Esophagus mucosa (tissue), 1 donor: ENCODE measurements around the gene ATRNL1. TPM values are rescaled to one million over a fixed set of nuclear protein-coding genes. Genes with fewer than 3 reads are reported as not detected.
"Not testable (repeated sequence)": the region's sequence is repeated elsewhere in the genome, so short reads cannot be mapped to it uniquely, and the experiment has no call there.

Experiments used
- ATAC-seq: fragments of 200-7000 bp; cut with Tn5 transposase; one replicate; pipeline ENCODE4 v1.9.1; 2020
- total RNA-seq: library from RNA; stranded (reverse); gene quantifications from one replicate; pipeline ENCODE4 v1.2.4, GENCODE V29; 2023
- donor health status: DM: yes; HTN: yes; CAD: no.

Gene ATRNL1
- total RNA-seq, 1 donor from 2014 or later, result 1.3 TPM

DNA sequence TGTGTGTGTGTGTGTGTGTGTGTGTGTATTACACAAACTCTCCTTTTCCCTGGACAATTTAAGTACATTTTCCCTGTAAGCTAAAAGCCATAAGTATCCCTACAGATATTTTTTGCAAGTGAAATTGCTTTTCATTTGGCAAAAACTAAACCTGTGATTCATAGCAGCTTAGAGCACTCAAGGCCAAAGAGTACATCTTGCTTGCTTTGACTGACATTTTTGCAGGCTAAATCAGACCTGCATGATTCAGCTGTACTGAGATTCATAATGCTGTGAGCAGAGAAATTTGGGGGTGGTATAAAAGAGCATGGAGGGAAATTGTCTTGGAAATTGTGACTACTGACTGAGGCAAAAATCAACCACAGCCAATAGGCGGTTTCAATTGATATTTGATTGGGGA is 679.4 kb downstream of the ATRNL1 start:
- no peak for ATAC-seq

DNA sequence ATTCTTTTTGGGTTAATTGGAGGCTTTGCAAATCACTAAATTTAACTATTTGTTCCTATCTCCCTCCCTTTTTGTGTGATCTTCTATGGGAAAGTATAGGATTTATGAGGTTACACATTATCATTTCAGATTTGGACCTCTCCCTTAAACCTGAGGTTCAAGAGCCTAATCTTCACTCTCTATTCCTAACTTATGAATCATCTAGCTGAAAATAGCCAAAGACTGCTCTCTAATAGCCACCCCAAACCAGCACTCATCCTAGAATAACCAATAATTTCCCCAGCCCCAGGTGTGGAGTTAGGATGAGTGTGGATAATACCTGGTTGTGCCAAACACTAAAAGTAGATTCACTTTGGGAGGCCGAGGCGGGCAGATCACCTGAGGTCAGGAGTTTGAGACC is 680.7 kb downstream of the ATRNL1 start:
- no peak for ATAC-seq

DNA sequence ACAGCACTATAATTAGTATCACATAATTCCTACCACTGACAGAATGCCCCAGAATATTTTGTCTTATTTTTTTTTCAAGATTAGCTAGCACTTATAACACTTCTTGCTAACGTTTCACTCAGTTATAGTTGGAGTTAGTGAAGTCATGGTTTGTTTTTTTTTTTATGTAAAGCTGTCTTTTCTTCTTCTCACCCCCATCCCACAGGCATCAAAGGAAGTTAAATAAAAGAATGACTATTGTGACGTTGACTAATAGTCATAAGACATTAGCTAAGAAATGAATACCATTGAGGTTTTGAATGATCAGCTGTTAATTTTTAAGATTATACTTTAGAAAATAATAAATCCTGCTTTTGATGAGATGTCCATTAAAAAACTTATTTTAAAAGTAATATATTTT is 681.6 kb downstream of the ATRNL1 start:
- ATAC-seq, result no peak

DNA sequence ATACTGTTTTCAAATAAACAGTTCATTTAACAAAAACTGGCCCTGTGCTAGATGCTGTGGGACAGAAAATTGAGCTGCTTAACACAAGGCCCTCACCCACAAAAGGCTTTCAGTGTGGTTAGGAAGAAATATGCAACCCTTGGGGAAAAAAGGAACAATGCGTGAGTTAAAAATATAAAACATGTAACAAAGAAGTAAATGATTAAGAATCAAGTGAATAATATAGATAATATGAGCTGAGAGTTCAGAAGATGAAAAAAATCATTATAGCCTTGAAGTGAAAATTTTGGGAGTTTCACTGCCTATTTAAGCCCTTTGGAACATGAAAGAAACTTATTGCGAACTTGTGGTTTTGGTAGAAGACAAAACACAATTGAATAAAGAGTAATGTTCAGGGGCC is 684.5 kb downstream of the ATRNL1 start:
- ATAC-seq, result no peak

DNA sequence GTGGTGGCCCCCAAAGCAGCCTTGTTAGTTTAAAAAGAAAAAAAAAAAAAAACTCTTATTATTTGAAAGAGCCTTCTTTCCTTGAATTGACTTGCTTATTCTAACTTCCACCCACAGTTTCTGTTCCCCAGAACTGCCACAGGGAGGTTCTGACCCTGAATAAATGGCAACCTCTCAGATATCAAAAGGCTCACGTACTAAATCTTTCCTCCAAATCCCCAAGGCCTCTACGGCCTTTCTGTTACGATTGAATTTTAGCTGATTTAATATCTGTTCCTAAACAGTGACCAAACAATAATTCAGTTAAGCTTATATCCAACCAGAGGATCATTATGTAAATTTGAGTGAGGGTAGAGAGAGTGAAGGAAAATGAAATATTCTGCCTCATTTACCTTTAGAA is 697.1 kb downstream of the ATRNL1 start:
- ATAC-seq, result no peak

DNA sequence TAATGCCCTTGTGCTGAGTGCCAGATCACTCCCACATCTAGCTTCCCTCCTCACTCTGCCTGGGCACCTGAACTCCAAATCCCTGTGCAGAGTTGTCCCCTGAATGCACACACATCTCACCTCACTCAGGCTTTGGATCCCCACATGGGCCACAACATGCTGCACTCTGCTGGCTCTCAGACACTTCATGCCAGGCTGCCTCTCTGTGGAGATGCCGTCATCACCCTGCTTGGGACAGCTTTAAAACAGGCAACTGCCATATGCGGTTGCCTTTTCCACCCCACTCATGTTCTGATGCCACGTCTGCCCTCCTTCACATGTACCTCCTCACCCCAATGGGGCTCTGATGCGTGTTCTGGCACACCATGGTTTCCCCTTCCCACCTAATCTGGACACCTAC is 702.8 kb downstream of the ATRNL1 start:
- ATAC-seq, result no peak

DNA sequence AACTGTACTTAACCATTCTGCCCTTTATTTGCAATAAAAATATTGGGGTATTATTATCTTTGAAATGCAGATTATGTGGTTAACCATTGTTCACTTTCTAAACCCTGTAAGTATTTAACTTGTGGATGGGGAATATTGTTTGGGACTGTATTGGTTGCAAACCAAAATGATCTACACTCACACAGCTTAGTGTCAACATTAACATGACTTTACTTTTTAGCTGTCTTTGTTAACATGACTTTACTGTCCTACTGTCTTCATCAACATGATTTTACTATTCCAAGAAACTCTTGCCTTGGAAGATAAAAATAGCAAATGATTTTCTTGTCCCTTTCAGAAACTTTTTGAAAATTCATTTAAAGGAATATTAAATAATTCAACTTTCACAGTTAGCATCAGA is 708.3 kb downstream of the ATRNL1 start:
- no peak for ATAC-seq

DNA sequence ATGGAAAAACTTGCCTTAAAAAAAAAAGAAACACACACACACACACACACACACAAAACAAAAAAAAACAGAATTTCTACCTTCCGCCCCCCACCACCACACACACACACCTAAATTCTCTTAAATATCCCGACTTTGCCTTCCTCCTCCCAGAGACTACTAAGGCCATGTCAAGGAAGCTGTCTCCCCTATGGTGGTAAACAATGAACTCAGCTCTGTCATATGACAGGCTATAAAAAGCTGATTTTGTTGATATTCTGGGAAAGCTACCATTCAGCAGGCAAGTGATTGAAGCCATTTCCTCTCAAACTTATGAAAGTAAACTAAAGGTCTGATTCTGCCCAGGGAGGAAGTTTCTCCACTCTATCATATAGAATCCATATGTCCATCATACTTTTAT is 708.8 kb downstream of the ATRNL1 start:
- ATAC-seq, result no peak

DNA sequence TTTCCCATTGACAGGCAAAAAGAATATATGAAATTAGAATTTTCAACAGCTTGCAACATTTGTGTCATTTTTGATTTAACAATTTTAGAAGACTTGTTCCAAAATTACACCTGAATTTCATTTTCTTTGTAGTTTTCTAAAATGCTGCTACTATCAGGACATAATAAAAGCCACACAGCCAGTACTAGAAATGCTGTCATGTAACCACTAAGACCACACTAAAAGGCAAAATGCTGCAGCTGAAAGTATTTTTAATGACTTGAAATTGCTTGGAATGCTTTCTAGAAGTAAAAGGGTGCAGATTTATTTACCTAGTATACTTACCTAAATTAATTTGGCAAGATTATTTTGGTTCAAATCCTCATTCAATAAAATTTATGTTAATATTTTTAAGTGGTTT is 709.7 kb downstream of the ATRNL1 start:
- no peak for ATAC-seq

DNA sequence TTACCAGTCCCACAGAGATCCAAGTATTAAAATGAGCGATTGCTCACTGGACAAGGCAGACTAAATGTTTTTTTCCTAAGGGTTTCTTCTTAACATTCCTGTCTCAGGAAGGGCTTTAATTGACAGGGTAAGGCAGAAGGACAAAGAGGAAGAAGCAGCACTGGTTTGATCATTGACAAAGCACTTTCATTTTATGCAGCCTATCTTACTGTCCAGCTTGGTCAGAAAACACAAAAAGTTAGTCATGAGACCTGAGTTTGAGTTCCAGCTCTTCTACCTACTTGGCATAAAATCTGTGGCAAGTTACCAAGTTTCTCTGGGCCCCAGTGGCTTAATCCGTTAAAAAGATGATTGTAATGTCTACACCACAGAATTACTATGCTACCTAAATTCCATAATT is 721.4 kb downstream of the ATRNL1 start:
- ATAC-seq, result no peak

DNA sequence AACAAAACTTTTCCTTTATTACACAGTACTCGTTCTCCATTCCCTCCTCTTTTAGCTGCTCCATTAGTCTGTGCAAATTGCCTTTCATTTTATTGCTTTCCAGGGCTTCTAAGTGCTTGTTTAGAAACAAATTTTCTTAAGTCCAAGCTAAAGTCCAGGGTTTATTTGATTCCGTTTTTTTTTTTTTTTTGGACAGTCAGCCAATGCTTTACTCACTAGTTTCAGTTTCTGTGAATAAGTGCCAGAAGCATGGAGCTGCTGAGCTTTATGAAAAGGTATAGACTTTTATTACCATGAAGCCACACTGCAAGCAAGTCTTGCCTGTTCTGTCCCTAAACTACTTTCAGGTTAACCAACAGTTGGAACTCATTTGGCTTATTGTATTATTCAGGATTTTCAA is 724.8 kb downstream of the ATRNL1 start:
- no peak for ATAC-seq

DNA sequence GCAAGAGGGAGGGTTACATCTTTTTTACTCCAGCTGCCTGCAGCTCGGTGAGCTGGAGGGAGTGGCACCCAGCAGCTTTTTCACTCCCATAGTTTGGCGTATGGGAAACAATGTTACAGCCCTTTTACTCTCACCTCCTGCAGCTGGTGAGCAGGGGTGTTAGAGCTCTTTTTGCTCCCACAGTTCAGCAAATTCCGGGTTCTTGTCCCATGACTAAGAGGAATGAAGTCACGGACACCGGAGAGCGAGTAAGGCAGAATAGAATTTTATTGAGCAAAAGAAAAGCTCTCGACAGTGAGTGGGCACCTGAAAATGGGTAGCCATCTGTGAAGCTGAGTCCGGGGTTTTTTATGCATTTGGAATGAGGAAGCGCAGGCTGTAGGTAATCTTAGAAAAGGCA is 733.2 kb downstream of the ATRNL1 start:
- no peak for ATAC-seq

DNA sequence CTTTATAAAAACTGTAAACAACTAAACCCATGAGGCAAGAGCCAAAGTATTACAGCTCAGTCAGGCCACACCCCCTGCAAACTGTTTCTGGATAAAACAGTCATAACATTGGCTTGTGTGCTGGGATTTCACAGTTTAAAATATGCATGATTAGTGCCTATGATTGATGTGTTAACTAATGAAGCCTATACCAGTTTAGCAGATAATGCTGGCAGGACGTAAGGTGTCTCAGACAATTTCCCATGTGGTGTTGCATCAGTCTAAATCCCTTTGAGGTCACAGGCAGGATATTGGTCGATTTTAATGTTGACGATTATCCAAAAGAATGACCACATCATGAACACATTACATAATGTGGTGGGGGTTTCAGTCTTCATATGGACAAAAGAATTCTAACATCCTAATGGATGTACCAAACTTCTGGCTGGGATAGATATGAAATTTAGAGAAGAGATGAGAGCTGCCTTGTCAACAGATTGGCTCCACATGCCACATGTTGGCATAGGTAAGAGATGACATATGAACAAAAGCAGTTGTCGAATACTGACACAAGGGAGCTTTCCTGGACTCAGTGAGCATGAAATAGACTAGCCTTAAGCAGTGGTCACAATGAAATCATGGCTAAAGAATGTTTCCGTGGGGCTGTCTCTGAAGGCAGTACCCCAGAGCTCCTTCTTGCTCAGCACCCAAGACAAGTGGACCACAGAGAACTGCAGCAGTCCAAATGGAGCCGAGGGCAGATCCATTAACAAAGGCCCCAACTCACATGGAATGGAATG is 734.3 kb downstream of the ATRNL1 start:
- ATAC-seq, result no peak

DNA sequence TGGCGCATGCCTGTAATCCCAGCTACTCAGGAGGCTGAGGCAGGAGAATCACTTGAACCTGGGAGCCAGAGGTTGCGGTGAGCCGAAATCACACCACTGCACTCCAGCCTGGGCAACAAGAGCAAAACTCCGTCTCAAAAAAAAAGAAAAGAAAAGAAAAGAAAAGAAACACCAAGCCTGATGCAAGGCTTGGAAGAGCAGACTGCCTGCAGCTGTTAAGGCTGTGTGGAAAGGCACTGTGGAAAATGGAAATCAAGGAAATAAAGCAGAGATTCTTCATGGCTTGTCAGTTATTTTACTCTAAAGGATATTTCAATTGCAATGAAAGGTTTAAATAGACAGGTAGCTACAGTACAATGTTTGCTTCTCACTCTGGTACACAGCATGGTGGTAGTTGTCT is 735.0 kb downstream of the ATRNL1 start:
- ATAC-seq, result not testable (repeated sequence)

DNA sequence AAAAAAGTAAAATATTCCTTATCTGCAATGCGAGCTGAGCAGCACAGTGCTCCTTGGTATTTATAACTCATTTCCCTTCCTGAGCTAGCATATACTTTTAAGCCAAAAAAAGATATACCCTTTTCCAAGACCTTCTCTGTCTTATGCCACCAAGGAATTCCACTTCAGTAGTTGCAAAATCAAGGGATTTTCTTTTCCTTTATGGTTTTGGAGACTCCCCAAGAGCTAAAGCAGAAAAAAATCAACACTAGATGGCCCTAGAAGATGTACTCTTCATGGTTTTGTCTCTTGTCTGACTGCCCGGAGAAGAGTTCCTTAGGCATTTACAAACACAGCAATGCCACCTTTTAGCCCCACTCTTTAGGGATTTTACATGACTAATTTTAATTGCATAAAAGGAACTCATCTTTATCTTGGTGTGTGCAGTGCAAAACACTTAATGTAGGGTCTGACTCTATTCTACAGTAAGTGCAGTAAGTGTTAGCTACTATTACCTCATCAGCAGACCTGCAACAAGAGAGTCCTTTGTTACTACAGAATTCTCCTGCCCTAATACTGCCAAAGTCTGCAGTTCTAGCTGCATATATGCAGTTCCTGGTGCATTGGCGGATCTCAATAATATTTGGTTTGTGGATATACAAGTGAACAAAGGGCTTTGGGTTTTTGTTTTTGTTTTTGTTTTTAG is 736.5 kb downstream of the ATRNL1 start:
- ATAC-seq, result no peak

DNA sequence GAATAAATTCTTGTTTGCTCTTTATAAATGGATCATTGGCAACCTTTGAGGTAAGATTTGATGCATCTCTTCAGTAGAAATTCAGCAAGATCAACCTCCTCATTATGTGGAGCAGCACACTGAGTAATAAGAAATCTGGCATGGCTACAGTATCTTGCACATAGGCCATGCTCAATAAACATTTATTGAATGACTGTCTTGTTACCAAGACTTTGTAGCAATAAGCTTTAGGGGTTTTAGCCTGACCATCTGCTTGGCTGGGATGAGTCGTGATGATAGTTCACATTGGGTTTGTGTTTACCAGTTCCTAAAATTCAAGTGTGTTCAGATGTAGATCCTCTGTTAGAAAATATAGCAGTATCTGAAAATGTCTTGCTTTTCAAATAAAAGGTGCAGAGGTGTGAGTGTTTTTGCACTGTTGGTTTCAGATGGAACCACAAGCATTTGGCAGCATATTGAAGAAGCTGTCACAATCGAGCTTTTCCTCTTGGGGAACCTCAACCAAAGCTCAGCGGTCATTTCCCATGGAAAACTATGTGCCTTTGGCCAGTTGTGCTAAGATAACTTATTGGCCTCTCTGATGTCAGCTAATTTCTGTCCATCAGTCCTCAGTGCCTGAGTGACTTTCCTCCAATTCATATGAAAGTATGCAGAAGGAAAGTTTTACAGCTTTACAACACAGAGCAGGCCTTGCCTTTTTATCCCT is 737.3 kb downstream of the ATRNL1 start:
- no peak for ATAC-seq

DNA sequence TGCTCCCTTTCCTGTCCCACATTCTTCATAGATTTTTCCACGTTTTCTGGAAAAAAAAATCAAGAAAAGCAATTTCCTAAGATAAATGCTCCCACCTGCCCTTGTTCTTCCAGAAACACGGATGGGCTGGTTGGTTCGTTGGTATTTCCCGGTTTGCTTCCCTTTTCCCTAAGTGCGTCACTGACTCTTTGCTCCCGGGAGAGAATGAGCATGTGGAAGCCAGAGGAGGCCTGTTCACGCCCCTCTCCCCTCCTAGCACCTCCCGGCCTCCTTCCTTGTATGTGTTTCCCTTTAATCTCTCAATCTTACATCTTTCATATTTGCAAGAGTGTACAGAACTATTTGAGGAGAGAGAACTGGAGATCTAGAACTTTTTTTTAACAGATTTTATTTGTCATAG is 737.9 kb downstream of the ATRNL1 start:
- no peak for ATAC-seq

DNA sequence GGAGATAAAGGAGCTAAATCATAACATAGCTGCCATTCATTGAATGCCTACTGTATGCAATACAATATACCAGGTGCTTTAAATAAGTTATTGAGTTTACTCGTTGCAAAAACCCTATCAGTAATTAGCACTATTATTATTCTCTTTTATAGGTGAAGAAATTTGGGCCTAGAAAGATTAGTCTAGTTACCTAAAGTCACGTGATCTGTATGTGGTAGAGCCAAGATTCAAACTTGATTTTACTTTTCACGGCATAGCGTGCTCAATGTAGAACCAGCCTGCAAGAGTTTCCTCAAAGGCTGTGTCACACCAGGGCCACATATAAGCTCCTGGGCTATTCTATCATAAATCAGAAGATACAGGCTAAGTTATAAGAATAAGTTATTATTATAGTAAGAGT is 740.0 kb downstream of the ATRNL1 start:
- no peak for ATAC-seq

DNA sequence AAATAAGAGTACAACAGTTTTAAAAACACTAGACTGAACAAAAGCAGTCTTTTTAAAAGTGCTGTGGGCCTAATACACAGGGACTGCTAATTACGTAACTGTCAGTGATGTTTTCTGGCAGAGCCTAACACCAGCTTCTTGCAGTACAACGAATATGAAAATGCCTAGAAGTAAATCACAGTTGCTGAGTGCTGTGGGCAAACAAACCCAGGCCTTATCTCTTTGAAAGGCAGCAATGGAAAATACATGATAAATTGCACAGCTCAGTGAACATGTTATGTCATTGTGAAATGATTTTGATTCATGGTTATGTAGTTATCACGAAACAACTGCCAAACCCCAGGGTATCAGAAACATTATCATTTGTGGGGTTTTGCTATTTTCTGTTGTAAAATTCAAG is 751.4 kb downstream of the ATRNL1 start:
- no peak for ATAC-seq

DNA sequence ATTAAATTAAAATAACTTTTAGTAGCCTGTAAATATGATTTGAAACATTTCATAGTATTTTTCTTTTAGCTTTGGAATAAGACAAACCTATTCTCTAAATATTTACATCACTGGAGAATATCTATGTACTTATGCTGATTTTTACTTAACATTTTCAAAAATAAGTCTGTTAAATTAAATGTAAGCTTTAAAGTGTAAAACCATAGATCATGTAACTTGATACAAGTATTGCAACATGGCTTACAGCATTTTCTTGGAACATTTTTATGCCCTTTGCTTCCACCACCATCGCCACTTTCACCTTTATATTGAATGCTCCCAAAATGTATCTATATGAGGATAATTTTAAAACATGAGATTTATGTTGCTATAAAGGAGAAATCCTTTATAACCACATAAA is 752.8 kb downstream of the ATRNL1 start:
- ATAC-seq, result no peak

DNA sequence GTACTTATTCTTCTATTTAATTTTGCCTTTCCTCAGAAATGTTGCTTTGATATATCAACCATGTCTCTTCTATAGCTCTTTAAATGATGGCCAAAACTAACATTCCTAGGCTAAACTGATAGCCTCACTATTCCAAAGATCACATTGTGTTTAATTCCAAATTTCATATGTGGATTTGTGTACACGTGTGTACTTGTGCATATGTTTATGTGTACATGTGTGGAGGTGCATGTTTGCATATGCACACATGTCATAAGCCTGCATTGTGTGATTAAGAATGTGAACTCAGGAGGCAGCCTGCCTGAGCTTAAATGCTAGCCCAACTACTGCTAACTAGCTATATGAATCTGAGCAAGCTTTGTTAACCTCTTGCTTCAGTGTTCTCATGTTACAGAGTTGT is 753.4 kb downstream of the ATRNL1 start:
- no peak for ATAC-seq

DNA sequence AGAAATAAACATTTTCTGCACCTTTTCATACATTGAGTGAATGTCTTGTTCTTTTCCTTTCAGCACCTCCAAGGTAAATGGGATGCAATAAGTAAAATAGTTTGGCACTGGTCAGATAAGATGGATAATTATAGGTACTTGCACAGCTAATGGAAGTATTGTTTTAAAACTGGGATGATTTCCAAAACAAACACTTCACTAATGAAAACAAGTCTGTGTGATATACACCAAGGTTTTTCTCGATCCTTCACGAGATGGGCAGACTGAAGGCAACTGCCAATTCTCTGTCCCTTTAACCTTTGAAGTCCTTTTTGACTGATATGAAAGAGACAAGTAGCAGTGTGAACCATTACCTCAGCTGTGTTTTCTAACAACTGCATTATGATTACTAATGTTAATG is 756.0 kb downstream of the ATRNL1 start:
- ATAC-seq, result no peak

DNA sequence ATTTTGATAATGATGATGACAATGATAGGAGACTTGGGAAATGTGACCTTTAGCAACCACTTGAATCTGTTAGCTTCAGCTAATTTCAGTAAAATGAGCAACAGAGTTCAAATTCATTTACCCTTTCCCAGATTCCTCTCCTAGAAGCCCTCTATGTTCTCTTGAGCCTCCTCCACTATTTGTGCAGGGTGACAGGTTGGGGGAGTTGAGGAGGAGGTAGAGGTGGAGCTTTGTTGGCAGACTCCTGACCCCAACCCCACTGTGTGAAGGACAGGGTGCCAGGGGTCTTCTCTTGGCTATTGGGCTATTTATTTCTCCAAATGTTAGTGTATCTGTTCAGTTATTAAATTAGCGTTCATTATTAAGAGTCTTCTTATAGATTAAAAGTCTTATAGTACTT is 757.5 kb downstream of the ATRNL1 start:
- ATAC-seq, result no peak

DNA sequence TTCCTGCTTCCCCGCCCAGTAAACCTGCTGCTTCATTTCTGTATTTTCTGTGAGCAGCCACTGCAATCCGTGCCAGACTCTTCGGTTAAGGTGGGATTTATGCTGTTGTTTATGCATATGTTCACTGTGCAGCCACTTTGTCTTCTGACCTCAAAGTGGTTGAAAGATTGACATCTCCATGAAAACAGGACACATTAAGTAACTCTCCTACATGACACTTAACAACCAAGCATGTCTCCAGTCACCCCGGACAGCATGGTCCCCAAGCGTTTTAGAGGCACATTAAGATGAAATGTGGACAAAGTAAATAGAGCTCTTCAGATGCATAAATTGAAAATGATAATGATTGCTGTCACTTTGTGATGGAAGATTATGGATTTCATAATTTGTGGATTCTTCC is 758.5 kb downstream of the ATRNL1 start:
- no peak for ATAC-seq
